Astrocyte of the spinal cord (primary cell): ENCODE measurements around the gene MAP2K1.
"Not testable (repeated sequence)": the region's sequence is repeated elsewhere in the genome, so short reads cannot be mapped to it uniquely, and the experiment has no call there.

ENCODE experiments used
- DNase-seq: peaks from one replicate; pipeline ENCODE4 v3.0.0; 2011; ENCODE audit warnings: low read depth, low spot score
- H3K4me3 ChIP-seq: 2 replicates; pipeline ENCODE4 v1.5.1; 2011; ENCODE audit warnings: low read depth, mild to moderate bottlenecking, low read length, moderate library complexity
- CTCF ChIP-seq: IDR thresholded peaks from 2 replicates; pipeline ENCODE4 v1.5.1; 2012; ENCODE audit warnings: low read depth, mild to moderate bottlenecking, low read length, inconsistent platforms
- in situ Hi-C: cut with HindIII; loops from 2 replicates; pipeline ENCODE4 v1.10.0; 2017; ENCODE audit warnings: low sequenced_read_pairs

Gene MAP2K1

GRCh38 chr15:66456211-66456610 is 69.5 kb downstream of the MAP2K1 start:
- no peak for TF ChIP-seq CTCF
- H3K4me3 ChIP-seq, result no peak overlapping the region
- DNase-seq, result no peak
- in situ Hi-C loops, result no loop called here

GRCh38 chr15:66459818-66460615 is 73.3 kb downstream of the MAP2K1 start:
- in situ Hi-C loops, result no loop called here
- DNase-seq, result peak; percentile 25
- no peak for TF ChIP-seq CTCF
- no peak overlapping the region for H3K4me3 ChIP-seq

- DNase-seq, in situ Hi-C loops, H3K4me3 ChIP-seq: not testable (repeated sequence)
Observed at GRCh38 chr15:66461294-66461693, 74.6 kb downstream of the MAP2K1 start.

GRCh38 chr15:66461917-66462316 is 75.2 kb downstream of the MAP2K1 start:
- no peak overlapping the region for H3K4me3 ChIP-seq
- DNase-seq, result no peak
- in situ Hi-C loops, result no loop called here
- TF ChIP-seq CTCF, result no peak

GRCh38 chr15:66462627-66463026 is 75.9 kb downstream of the MAP2K1 start:
- no peak for TF ChIP-seq CTCF
- no peak overlapping the region for H3K4me3 ChIP-seq
- in situ Hi-C loops, result no loop called here
- no peak for DNase-seq

- in situ Hi-C loops, H3K4me3 ChIP-seq, DNase-seq: not testable (repeated sequence)
Observed at GRCh38 chr15:66465294-66465693, 78.6 kb downstream of the MAP2K1 start.

GRCh38 chr15:66467162-66468040 is 80.7 kb downstream of the MAP2K1 start:
- DNase-seq, H3K4me3 ChIP-seq, in situ Hi-C loops: not testable (repeated sequence)

GRCh38 chr15:66470825-66471224 is 84.1 kb downstream of the MAP2K1 start:
- in situ Hi-C loops, H3K4me3 ChIP-seq, DNase-seq: not testable (repeated sequence)
